Left lobe of liver (tissue), 2 donors: Measurements from ENCODE around the gene GCSAM. TPM values are rescaled to one million over a fixed set of nuclear protein-coding genes. Genes with fewer than 3 reads are reported as not detected.
A peak's percentile ranks its signal among the peaks of the same experiment; 100 is the strongest.

ENCODE experiments used
- ATAC-seq: fragments of 200-7000 bp; cut with Tn5 transposase; one replicate; pipeline ENCODE4 v1.9.1; 2020; ENCODE audit warnings: mild to moderate bottlenecking, moderate library complexity
- DNase-seq: peaks from one replicate; pipeline ENCODE4 v3.0.0-alpha.2; 2020; ENCODE audit warnings: low spot score
- total RNA-seq: library from RNA; stranded (reverse); gene quantifications from one replicate; pipeline ENCODE4 v1.2.1, GENCODE V29; 2021
- donor health status: DM: no; HTN: no; CAD: no; lungs with moderate emphysema.
- donor health status: DM: no; HTN: yes; CAD: no.

The GCSAM gene, protein sequence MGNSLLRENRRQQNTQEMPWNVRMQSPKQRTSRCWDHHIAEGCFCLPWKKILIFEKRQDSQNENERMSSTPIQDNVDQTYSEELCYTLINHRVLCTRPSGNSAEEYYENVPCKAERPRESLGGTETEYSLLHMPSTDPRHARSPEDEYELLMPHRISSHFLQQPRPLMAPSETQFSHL
- 0.18 TPM for total RNA-seq

- DNase-seq (no peak), ATAC-seq (peak; percentile 64)
Measured at GRCh38 chr3:112132975-112133448, at the start of gene GCSAM. Gene GCSAM, minus strand, starts transcription at chr3:112133248. Its CDS starts 128 bp downstream, at chr3:112133120.

DNA sequence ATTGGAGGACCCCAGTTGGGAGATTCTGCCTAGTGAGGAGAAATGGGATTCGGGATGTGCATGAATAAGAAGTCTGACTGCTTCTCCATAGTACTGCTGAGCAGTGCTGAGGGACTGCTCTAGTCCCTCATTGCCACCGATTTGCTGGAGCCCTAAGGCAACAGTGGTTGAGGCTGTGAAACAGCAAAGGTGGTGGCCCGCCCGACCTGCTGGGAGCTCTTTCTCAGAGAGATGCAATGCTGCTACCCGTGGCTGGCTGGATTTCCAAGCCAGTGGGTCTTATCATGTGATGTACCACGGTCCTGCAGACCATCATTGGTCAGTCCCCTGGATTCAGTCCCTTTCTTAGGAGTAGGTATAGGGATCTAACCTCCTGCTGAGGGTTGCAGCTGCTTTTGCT lies 42.6 kb upstream of the GCSAM start:
- DNase-seq = no peak
- ATAC-seq = no peak

GRCh38 chr3:112175037-112175436 lies 42.0 kb upstream of the GCSAM start:
- ATAC-seq (no peak), DNase-seq (no peak)

DNA sequence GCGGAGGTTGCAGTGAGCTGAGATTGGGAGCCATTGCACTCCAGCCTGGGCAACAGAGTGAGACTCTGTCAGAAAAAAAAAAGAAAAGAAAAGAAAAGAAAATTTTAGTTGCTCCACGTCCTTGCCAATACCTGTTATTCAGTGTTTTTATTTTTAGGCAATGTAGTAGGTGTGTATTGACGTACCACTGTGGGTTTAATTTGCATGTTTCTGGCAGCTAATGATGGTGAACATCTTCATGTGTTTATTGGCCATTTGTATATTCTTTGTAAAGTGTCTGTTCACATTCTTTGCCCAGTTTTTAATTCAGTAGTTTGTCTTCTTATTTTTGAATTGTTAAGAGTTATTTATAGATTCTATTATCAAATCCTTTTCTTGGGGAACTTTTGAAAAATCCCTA lies 38.1 kb upstream of the GCSAM start:
- no peak for DNase-seq

GRCh38 chr3:112170046-112170445 lies 37.0 kb upstream of the GCSAM start:
- ATAC-seq (no peak), DNase-seq (no peak)

More for the DNA sequence above, 38.1 kb upstream of the GCSAM start:
- no peak for ATAC-seq

- DNase-seq = no peak
- no peak for ATAC-seq
Measured at GRCh38 chr3:112167758-112168157, 34.7 kb upstream of the GCSAM start.

GRCh38 chr3:112149136-112149535 lies 16.1 kb upstream of the GCSAM start:
- DNase-seq (no peak), ATAC-seq (no peak)

DNA sequence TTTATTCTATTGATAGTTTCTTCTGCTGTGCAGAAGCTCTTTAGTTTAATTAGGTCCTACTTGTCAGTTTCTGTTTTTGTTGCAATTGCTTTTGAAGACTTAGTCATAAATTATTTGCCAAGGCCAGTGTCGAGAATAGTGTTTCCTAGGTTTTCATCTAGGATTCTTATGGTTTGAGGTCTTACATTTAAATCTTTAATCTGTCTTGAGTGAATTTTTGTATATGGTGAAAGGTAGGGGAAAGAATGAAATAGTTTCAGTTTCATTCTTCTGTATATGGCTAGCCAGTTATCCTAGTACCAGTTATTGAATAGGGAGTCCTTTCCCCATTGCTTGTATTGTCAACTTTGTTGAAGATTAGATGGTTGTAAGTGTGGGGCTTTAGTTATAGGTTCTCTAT lies 10.6 kb upstream of the GCSAM start:
- DNase-seq (no peak), ATAC-seq (no peak)

GRCh38 chr3:112143251-112143650 lies 10.2 kb upstream of the GCSAM start:
- DNase-seq (no peak), ATAC-seq (no peak)

DNA sequence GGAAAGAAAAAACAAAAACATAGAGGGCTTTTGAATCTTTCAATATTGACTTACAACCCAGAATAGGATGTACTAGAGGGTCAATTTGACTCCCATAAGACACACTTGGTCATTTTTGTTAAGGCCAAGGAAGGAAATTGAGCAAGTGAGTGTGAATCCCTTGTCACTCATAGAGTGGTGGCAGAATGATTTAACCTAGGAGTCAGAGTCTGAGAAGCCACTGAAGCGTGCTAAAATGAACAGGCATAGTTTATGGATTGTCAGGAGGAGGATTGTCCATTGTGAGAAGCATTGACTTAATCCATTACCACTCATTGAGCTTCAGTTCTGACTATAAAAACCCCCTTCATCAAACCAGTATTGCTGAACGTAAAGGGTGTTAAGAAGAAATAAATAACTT lies 8.2 kb upstream of the GCSAM start:
- DNase-seq (no peak), ATAC-seq (no peak)

GRCh38 chr3:112140584-112140983 lies 7.5 kb upstream of the GCSAM start:
- no peak for DNase-seq
- no peak for ATAC-seq

DNA sequence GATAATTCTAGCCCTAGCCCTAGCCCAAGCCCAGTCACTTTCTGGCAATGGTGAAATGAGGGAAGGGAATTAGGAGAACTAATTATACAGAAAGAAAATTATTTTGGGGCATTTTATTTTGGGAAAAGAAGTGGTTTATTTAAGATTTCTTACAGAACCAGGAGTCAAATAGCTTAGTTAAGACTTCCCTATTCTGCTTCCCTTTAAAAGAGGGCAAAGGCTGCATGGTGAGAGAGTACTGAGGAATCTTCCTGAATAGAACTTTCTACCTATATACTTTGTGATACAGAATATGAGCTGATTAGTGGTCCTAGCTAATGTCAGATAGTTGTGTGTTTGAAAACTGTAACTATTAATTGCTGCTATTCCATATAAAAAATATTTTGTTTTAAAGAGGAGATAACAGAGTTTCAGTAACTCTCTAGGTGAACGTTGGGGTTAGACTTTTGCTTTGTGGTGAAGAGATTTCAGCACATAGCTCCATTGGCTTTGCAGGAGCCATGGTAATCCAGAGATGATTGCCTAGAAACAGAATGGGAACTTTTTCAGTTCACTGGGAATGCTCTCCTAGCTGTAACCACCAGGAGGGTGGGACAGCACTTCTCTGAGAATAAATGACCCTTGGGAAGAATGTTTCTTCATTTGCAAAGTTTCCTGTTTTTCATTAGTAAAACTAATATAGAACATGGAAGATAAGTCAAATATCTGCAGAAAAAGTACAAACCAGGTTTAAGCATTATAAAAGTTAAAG lies 5.3 kb upstream of the GCSAM start:
- ATAC-seq = no peak

DNA sequence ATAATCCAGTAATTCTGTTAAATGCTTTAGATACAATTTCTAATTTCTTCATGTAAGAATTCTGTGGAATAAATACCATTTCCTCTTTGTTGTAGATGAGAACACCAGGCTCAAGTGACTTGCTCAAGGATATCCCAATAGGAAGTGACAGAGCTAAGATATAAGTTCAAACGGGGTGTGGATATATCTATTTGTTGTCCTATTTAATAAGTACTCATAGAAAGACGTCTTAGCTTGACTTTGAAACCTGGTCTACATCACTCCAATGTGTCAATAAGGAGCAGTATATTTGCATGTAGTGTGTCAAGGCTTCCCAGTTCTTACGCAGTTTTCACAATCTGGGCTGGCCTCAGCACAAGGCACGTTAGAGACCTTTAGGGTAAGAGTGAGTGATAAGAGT lies 4.7 kb upstream of the GCSAM start:
- no peak for ATAC-seq

More for the DNA sequence above, 5.3 kb upstream of the GCSAM start:
- no peak for DNase-seq

GRCh38 chr3:112136959-112137693 lies 4.1 kb upstream of the GCSAM start:
- DNase-seq (no peak), ATAC-seq (peak; percentile 79)

More for the DNA sequence above, 4.7 kb upstream of the GCSAM start:
- DNase-seq = no peak

DNA sequence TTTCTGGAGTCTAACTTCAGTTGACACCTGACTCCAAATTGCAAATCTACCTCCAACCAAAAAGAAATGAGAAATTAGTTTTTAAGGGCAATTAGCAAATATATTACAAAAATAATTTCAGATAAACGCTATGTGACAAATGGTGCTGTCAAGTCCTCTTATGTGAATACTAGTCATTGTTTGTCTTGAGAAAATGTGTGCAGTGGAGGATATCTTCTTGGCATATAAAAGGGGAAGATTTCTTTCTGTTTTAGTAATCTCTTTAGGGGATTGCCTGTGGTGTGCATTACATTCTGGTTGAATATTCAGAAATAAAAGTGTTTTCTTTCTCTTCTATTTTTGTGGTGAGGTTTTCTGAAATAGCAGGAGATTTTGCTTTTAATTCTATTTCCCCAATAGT lies 3.0 kb upstream of the GCSAM start:
- ATAC-seq = no peak
- DNase-seq = no peak

GRCh38 chr3:112134335-112135124 lies 1.5 kb upstream of the GCSAM start:
- DNase-seq = no peak

DNA sequence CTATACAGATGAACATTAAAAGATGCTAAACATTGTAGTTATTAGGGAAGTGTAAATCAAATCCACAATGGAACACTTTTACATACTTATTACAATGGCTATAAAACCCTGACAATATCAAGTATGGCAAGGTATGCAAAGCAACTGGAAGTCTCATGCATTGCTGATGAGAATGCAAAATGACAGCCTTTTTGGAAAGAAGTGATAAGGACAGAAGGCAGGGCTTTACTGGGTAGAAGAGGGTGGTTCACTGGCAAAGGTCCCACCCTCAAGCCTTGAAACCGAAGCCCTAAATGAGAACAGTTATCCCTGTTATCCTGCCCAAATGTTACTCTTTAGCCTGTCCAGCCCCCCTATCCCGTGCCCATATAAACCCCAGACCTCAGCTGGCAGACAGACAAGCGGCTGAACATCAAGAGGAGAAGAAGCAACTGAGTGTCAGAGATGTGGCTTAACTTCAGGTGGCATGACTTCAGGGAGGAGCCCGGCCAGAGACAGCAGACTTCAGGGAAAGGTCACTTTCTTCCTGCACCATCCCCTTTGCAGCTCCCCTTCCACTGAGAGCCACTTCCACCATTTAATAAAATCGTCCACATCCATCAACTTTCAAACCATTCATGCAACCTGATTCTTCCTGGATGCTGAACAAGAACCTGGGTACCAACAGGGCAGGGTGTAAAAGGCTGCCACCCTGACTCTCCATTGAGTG lies 732 bp upstream of the GCSAM start:
- ATAC-seq (no peak), DNase-seq (no peak)

More at GRCh38 chr3:112134335-112135124, 1.5 kb upstream of the GCSAM start:
- no peak for ATAC-seq

GRCh38 chr3:112132554-112132953 lies 494 bp downstream of the GCSAM start:
- no peak for ATAC-seq
- no peak for DNase-seq

DNA sequence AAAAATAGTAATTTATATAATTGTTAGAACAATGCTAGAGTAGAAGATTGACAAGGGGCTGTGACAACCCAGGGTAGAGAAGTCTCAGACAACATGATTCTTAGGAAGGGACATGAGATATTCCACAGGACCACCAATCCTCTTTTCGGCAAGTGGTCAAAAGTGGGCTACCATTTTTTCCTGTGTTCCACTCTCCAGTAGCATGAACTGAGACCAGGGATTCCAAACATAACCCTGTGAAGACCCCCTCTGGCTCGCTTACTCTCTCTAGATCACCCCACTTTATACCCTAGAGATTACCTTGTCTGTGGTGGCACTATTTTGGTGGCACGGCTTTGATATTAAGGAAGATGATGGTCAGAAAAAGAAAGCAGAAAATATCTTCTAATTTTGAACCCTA lies 960 bp downstream of the GCSAM start:
- DNase-seq (no peak), ATAC-seq (no peak)

DNA sequence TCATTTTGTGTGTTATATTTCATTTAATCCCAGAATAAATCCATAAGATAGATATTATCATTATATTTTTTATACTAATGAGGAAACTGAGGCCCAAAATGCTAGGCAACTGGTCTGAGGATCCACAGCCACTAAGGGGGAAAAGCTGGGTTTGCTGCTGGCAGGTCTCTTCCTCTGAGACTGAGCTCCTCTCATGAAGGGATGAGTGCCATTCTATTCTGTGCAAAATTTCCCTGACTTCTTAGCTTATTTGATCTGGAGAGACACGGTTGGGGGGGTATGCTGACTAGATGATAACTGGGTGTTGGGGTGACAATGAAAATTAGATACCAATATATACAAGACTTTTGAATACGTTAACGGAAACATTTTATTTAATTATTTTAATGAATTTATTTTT lies 1.9 kb downstream of the GCSAM start:
- ATAC-seq (no peak), DNase-seq (no peak)
